ENCODE results near the gene MT1E. TPM values are rescaled to one million over a fixed set of nuclear protein-coding genes. Genes with fewer than 3 reads are reported as not detected.
"Not testable (repeated sequence)": the region's sequence is repeated elsewhere in the genome, so short reads cannot be mapped to it uniquely, and the experiment has no call there.

Gene MT1E
- polyA plus RNA-seq (2011; rRNA removed): 147 and 188 TPM in 2 replicates
- polyA minus RNA-seq (2011; rRNA and poly(A)+ RNA removed): 78.9 and 115 TPM in 2 replicates

DNA sequence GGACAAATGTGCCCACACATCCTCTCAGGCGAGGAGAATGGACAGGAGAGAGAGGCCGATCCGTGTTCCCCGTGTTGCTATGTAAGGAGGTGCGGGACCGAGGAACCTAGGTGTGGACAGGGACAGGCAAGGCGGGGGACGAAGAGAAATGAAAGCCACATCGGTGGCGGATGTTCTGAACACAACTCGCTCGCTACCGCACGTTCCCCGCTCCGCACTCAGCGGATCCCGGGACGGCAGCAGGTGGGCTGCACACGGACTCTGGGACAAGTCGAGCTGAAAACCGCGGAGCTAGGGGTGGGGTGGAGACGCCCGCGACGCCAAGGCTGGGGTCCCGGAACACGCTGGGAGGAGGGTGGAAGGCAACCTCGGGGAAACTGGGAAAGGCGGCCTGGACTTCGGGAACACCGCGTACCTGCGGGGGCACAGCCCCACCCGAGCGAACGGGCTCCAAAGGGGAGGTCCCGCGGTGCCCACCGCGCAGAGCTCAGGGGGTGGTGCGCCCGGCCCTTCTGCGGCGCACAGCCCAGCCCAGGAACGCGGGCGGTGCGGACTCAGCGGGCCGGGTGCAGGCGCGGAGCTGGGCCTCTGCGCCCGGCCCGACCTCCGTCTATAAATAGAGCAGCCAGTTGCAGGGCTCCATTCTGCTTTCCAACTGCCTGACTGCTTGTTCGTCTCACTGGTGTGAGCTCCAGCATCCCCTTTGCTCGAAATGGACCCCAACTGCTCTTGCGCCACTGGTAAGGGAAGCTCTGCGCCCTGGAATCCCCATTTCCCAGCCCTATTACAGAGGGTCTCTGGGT lies at the start of gene MT1E:
Gene MT1E (plus strand): TSS at position 642 of the 803 bp plus-strand sequence. CDS start 71 bp downstream, at position 713.
- DNase-seq (ENCODE audit: low read depth): no peak
- H3K27me3 ChIP-seq (ENCODE audit: control insufficient read depth, insufficient read depth, low read length): no peaks in the 10 kb centered on the region
- ChIA-PET CTCF (interaction anchor here (0.6 to 1.3 kb wide), 10 partner anchors 8 to 189 kb away, joined by 3 to 4 read pairs (median 3); no protein-coding TSS in a partner anchor), POLR2A (interaction anchor here (0.6 to 1.7 kb wide), 10 partner anchors 8 to 344 kb away, joined by 3 to 17 read pairs (median 4); partner anchors contain the start of gene MT2A)
- H3K36me3 ChIP-seq (ENCODE audit: control insufficient read depth, insufficient read depth, low read length): no peaks in the 10 kb centered on the region
- TF ChIP-seq, protein P1, sequence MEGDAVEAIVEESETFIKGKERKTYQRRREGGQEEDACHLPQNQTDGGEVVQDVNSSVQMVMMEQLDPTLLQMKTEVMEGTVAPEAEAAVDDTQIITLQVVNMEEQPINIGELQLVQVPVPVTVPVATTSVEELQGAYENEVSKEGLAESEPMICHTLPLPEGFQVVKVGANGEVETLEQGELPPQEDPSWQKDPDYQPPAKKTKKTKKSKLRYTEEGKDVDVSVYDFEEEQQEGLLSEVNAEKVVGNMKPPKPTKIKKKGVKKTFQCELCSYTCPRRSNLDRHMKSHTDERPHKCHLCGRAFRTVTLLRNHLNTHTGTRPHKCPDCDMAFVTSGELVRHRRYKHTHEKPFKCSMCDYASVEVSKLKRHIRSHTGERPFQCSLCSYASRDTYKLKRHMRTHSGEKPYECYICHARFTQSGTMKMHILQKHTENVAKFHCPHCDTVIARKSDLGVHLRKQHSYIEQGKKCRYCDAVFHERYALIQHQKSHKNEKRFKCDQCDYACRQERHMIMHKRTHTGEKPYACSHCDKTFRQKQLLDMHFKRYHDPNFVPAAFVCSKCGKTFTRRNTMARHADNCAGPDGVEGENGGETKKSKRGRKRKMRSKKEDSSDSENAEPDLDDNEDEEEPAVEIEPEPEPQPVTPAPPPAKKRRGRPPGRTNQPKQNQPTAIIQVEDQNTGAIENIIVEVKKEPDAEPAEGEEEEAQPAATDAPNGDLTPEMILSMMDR (IDR thresholded peaks at IDR 0.05; ENCODE audit: insufficient read depth, low read depth, low read length): no peak
- H3K4me3 ChIP-seq (ENCODE audit: low read depth, low read length): peak within 1 kb of the TSS; percentile 58

DNA sequence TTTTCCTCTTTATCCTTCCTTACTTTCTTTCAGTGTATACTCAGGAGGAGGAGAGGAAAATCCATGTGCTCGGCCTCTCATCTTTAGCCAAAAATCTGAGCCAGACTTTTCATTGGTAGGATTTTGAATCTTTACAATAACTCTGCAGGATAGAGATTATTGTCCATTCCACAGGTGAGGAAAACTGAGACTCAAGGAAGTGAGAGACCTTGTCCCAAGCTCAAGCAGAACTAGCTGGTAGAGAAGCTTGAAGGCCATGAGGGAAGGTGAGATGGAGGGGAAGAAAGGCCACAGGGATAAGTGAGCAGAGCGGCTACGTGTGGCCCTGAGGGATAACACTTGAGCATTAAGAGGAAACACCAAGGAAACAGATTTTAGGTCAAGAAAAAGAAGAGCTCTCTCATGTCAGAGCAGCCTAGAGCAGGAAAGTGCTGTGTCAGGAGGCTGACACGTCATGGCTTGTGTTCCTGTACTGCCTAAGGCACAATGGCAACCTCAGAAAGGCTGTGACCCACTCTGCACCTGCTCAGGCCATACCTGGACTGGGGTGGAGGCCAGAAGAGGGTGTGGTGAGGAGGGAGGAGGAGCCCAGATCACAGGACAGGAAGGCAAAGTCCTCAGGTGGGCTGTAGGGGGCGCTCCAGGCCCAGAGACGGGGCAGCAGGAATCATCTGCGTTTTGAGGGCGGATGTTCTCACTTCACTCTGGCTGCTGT lies 48.8 kb upstream of the MT1E start:
- H3K27me3 ChIP-seq (ENCODE audit: control insufficient read depth, insufficient read depth, low read length): peaks cover 2% of the 10 kb centered on the region
- H3K36me3 ChIP-seq (ENCODE audit: control insufficient read depth, insufficient read depth, low read length): no peaks in the 10 kb centered on the region
- CTCF ChIA-PET: interaction anchor here (0.6 to 3.6 kb wide), 32 partner anchors 10 to 275 kb away, joined by 3 to 53 read pairs (median 4); partner anchors contain the start of genes MT1M, MT4, NUDT21 and OGFOD1
- no peak overlapping the region for H3K4me3 ChIP-seq (ENCODE audit: low read depth, low read length)
- POLR2A ChIA-PET: no interaction called here
- DNase-seq (ENCODE audit: low read depth): no peak
- TF ChIP-seq, protein P1 (IDR thresholded peaks at IDR 0.05; ENCODE audit: insufficient read depth, low read depth, low read length): peak; percentile 83

DNA sequence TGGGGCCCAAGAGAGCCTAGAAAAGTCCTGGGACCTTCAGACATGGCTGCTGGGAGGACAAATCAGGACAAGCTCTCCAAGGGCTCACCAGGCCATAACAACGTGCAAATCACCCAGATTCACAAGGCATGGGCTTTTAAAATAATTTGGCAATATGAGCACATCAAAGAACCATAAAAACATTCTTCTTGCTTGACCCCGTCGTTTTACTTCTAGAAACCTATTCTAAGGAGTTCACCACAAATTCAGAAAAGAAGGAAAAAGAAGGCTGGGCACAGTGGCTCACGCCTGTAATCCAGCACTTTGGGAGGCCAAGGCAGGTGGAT lies 48.3 kb upstream of the MT1E start:
- POLR2A ChIA-PET: interaction anchor here (0.6 kb wide), 1 partner anchor 48 kb away, joined by 6 read pairs; the partner anchor contains the start of gene MT1E

DNA sequence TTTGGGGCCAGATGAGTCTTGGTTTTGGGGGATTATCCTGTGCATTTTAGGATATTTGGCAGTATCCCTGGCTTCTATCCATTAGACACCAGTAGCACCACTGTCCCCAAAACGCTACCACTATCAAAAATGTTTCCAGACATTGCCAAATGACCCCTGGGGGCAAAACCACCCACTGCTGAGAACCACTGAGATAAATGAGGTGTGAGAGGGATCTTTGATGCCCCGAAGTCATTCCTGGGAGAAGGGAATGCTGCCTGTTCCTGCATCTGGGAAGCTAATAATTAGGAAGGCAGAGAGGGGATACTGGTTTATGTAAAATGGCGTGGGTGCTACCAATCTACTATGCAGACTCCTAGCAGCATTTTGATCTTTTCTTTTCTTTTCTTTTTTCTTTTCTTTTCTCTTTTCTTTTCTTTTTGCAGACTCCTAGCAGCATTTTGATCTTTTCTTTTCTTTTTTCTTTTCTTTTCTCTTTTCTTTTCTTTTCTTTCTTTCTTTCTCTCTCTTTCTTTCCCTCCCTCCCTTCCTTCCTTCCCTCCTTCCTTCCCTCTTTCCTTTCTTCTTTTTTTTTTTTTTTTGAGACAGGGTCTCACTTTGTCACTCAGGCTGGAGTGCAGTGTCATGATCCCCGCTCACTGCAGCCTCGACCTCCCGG lies 45.1 kb upstream of the MT1E start:
- ChIA-PET CTCF (interaction anchor here (1.3 to 3.5 kb wide), 2 partner anchors 23 to 122 kb away, joined by 3 to 10 read pairs; no protein-coding TSS in a partner anchor), POLR2A (no interaction called here)
- TF ChIP-seq, protein P1 (IDR thresholded peaks at IDR 0.05; ENCODE audit: insufficient read depth, low read depth, low read length): no peak
- H3K36me3 ChIP-seq (ENCODE audit: control insufficient read depth, insufficient read depth, low read length): no peaks in the 10 kb centered on the region
- DNase-seq (ENCODE audit: low read depth): no peak
- H3K27me3 ChIP-seq (ENCODE audit: control insufficient read depth, insufficient read depth, low read length): peaks cover 2% of the 10 kb centered on the region
- no peak overlapping the region for H3K4me3 ChIP-seq (ENCODE audit: low read depth, low read length)

More for the DNA sequence above, 48.3 kb upstream of the MT1E start:
- CTCF ChIA-PET: interaction anchor here (0.6 to 3.6 kb wide), 25 partner anchors 10 to 274 kb away, joined by 3 to 53 read pairs (median 6); partner anchors contain the start of genes MT1M and MT4
- Histone ChIP-seq H3K27me3 (ENCODE audit: control insufficient read depth, insufficient read depth, low read length) (peaks cover 2% of the 10 kb centered on the region), H3K36me3 (ENCODE audit: control insufficient read depth, insufficient read depth, low read length) (no peaks in the 10 kb centered on the region), H3K4me3 (ENCODE audit: low read depth, low read length) (no peak overlapping the region)
- TF ChIP-seq, protein P1 (IDR thresholded peaks at IDR 0.05; ENCODE audit: insufficient read depth, low read depth, low read length): no peak
- no peak for DNase-seq (ENCODE audit: low read depth)

DNA sequence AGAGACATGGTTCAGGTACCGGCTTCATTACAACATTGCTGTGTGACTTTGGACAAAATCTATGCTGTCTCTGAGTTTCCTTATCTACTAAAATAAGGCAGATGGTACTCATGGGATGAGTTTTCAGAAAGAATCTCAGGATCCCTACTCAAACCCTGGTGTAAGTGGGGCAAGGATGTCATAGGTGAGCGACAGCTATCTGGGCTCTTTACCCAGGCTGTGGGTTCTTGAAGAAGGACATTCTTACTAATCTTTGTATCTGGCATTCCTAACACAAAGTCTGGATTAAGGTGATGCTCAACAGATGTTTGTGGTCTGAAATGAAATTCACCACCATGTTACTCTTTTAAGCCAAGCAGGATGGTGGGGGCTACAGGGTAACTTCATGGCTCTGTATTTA lies 42.7 kb upstream of the MT1E start:
- H3K36me3 ChIP-seq (ENCODE audit: control insufficient read depth, insufficient read depth, low read length); DNase-seq (ENCODE audit: low read depth); H3K4me3 ChIP-seq (ENCODE audit: low read depth, low read length); H3K27me3 ChIP-seq (ENCODE audit: control insufficient read depth, insufficient read depth, low read length); POLR2A ChIA-PET: not testable (repeated sequence)
- CTCF ChIA-PET: interaction anchor here (0.7 to 3.5 kb wide), 5 partner anchors 18 to 210 kb away, joined by 3 to 10 read pairs (median 3); no protein-coding TSS in a partner anchor
